Parietal lobe (tissue), 2 donors: ENCODE data around the gene PRKG1. TPM values are rescaled to one million over a fixed set of nuclear protein-coding genes. Genes with fewer than 3 reads are reported as not detected.

ENCODE experiments used
- small RNA-seq: library from RNA; depleted of rRNA; stranded (forward); fragments of <200 nt; gene quantifications from one replicate; pipeline ENCODE3, GENCODE V24; 2014; ENCODE audit warnings: low replicate concordance
- total RNA-seq: library from RNA; depleted of rRNA; stranded (reverse); fragments of >200 nt; gene quantifications from one replicate; pipeline ENCODE4 v1.2.3, GENCODE V29; 2014

PRKG1 gene
- total RNA-seq, result 27.2 TPM

DNA sequence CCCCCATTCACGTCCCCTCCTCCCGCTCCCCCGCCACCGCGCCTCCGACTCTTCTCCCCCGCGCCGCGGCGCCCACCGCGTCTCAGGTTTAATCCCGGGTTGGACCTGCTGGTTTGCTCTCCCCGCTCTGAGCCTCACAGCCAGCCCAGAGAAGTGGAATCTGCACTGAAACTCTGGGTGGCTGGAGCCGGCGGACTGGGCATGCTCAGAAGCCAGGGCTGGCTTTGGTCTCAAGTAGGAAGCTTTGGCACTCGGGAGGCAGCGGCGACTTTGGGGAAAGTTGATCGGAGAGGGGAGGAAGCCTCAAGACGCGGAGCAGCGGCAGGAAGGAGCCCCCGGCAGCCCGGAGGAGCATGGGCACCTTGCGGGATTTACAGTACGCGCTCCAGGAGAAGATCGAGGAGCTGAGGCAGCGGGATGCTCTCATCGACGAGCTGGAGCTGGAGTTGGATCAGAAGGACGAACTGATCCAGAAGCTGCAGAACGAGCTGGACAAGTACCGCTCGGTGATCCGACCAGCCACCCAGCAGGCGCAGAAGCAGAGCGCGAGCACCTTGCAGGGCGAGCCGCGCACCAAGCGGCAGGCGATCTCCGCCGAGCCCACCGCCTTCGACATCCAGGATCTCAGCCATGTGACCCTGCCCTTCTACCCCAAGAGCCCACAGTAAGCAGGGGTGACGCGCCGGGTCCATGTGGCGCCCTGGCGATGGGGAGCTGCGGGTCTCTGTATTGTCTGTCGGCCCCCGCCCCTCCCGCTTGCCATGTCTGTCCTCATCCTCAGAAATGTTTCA is at the start of gene PRKG1:
Gene PRKG1, plus strand, starts transcription at position 250 of the 791 bp plus-strand sequence.

DNA sequence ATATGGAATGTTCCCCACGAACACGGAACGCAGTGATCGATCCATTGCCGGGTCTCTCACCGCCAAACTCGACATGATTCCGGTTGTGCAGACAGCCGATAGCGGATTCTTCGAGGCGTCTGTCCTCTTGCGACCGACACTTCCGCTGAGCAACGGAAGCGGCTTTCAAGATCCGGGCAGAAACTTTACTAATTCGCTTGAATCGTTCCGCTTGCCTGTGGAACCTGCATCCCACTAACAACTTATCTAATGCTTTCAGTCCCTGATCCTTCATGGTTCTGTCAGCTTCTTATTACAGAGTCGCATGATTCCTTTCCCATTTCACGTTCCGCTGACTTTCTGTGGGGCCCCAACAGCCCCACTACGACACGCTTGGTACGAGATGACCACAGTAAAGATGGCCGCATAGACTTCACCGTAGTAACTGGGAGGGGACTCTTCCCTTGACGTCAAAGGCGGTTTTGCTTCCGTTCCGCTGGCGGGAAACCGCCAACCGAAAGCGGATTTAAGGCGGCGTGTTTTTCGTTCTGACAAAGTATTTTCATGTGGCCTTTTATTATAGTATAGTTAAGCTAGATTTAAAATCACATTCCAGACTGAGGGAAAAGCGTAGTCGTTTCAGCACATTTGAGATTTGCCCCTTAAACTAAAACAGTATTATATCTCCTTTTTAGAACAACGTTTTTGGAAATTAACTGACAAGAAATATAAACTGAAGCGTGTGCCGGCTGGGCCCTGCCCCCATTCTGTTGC is 625.4 kb downstream of the PRKG1 start, which contains the start of gene CSTF2T:
Gene CSTF2T, minus strand, starts transcription at position 121 of the 753 bp plus-strand sequence. Its CDS starts 46 bp downstream, at position 75.

DNA sequence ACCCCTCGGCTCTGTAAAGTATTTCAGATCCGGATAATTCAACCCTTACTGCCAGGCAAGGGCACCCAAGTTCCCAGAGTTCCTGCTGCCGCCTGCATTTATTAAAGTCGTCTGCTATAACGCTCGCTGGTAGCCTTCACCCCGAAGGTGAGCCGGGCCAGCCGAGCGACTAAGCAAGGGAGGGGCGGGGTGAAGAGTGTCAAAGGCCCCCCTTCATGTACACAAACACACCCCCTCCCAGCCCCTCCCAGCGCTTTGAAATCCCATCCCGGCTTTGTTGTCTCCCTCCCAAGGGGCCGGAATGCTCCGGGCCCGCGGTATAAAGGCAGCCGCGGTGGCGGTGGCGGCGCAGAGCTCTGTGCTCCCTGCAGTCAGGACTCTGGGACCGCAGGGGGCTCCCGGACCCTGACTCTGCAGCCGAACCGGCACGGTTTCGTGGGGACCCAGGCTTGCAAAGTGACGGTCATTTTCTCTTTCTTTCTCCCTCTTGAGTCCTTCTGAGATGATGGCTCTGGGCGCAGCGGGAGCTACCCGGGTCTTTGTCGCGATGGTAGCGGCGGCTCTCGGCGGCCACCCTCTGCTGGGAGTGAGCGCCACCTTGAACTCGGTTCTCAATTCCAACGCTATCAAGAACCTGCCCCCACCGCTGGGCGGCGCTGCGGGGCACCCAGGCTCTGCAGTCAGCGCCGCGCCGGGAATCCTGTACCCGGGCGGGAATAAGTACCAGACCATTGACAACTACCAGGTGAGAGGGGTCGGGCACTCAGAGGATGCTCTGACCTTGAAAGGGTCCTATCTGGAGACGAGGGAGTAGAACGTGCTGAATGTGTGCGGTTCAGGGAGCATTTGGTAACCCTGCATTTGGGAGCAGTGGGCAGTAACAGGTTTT is 1239.9 kb downstream of the PRKG1 start, which contains the start of gene DKK1:
Gene DKK1, plus strand, starts transcription at position 349 of the 889 bp plus-strand sequence. Its CDS starts 154 bp downstream, at position 503.

Small RNA genes lying within 50 kb of the gene (small RNA-seq; reads per million reads assigned to genes)
- not detected for gene MIR605

Other genes starting within 250 kb of the PRKG1 start
- not detected for gene A1CF, start 188.9 kb upstream of the PRKG1 start, total RNA-seq